Measurements from ENCODE around the gene CHST7. TPM values are rescaled to one million over a fixed set of nuclear protein-coding genes. Genes with fewer than 3 reads are reported as not detected.
A peak's percentile ranks its signal among the peaks of the same experiment; 100 is the strongest.

Gene CHST7
- total RNA-seq, 1 donor from 2014 or later = 1.9 TPM

GRCh38 chrX:46634577-46634976, 61.0 kb downstream of the CHST7 start:
- no peak overlapping the region for H3K27ac Mint-ChIP-seq (ENCODE audit: unreplicated experiment)
- H3K36me3 Mint-ChIP-seq (ENCODE audit: low read depth) = peaks cover 6% of the 10 kb centered on the region
- TF ChIP-seq CTCF (conservative IDR thresholded peaks at IDR 0.05) = no peak
- no peak for DNase-seq (ENCODE audit: low read depth, low spot score)
- peaks cover 6% of the 10 kb centered on the region for H3K9me3 Mint-ChIP-seq
- H3K4me3 Mint-ChIP-seq = no peak overlapping the region
- no peaks in the 10 kb centered on the region for H3K27me3 Mint-ChIP-seq (ENCODE audit: low read depth)
- no peaks in the 10 kb centered on the region for H3K4me1 Mint-ChIP-seq

- H3K4me3 Mint-ChIP-seq = no peak overlapping the region
- H3K4me1 Mint-ChIP-seq = no peaks in the 10 kb centered on the region
- H3K36me3 Mint-ChIP-seq (ENCODE audit: low read depth) = peaks cover 6% of the 10 kb centered on the region
- H3K27ac Mint-ChIP-seq (ENCODE audit: unreplicated experiment) = no peak overlapping the region
- DNase-seq (ENCODE audit: low read depth, low spot score) = no peak
- H3K27me3 Mint-ChIP-seq (ENCODE audit: low read depth) = no peaks in the 10 kb centered on the region
- peaks cover 6% of the 10 kb centered on the region for H3K9me3 Mint-ChIP-seq
- TF ChIP-seq CTCF (conservative IDR thresholded peaks at IDR 0.05) = no peak
Observed at GRCh38 chrX:46635186-46635585, 61.6 kb downstream of the CHST7 start.

GRCh38 chrX:46636223-46636622, 62.7 kb downstream of the CHST7 start:
- Mint-ChIP-seq H3K36me3 (ENCODE audit: low read depth) (peaks cover 3% of the 10 kb centered on the region), H3K9me3 (peaks cover 6% of the 10 kb centered on the region), H3K27ac (ENCODE audit: unreplicated experiment) (no peak overlapping the region)

GRCh38 chrX:46637938-46638337, 64.4 kb downstream of the CHST7 start:
- no peaks in the 10 kb centered on the region for H3K27me3 Mint-ChIP-seq (ENCODE audit: low read depth)
- no peak overlapping the region for H3K4me3 Mint-ChIP-seq
- no peak for TF ChIP-seq CTCF (conservative IDR thresholded peaks at IDR 0.05)
- DNase-seq (ENCODE audit: low read depth, low spot score) = no peak
- peaks cover under 1% of the 10 kb centered on the region for H3K9me3 Mint-ChIP-seq
- H3K4me1 Mint-ChIP-seq = no peaks in the 10 kb centered on the region
- no peak overlapping the region for H3K27ac Mint-ChIP-seq (ENCODE audit: unreplicated experiment)
- H3K36me3 Mint-ChIP-seq (ENCODE audit: low read depth) = peaks cover 4% of the 10 kb centered on the region

More at GRCh38 chrX:46636223-46636622, 62.7 kb downstream of the CHST7 start:
- no peak for DNase-seq (ENCODE audit: low read depth, low spot score)
- TF ChIP-seq CTCF (conservative IDR thresholded peaks at IDR 0.05) = no peak
- Mint-ChIP-seq H3K4me3 (no peak overlapping the region), H3K4me1 (no peaks in the 10 kb centered on the region), H3K27me3 (ENCODE audit: low read depth) (no peaks in the 10 kb centered on the region)

- Mint-ChIP-seq H3K4me3 (no peak overlapping the region), H3K9me3 (peaks cover 2% of the 10 kb centered on the region), H3K27me3 (ENCODE audit: low read depth) (no peaks in the 10 kb centered on the region), H3K36me3 (ENCODE audit: low read depth) (peaks cover 8% of the 10 kb centered on the region), H3K27ac (ENCODE audit: unreplicated experiment) (no peak overlapping the region), H3K4me1 (peaks cover 4% of the 10 kb centered on the region)
- no peak for DNase-seq (ENCODE audit: low read depth, low spot score)
- peak; percentile 40 for TF ChIP-seq CTCF (conservative IDR thresholded peaks at IDR 0.05)
Observed at GRCh38 chrX:46642145-46642544, 68.6 kb downstream of the CHST7 start.

GRCh38 chrX:46643636-46644035, 70.1 kb downstream of the CHST7 start:
- Mint-ChIP-seq H3K36me3 (ENCODE audit: low read depth) (peaks cover 10% of the 10 kb centered on the region), H3K27me3 (ENCODE audit: low read depth) (no peaks in the 10 kb centered on the region), H3K4me3 (no peak overlapping the region), H3K4me1 (peaks cover 16% of the 10 kb centered on the region), H3K27ac (ENCODE audit: unreplicated experiment) (no peak overlapping the region), H3K9me3 (peaks cover 6% of the 10 kb centered on the region)
- no peak for TF ChIP-seq CTCF (conservative IDR thresholded peaks at IDR 0.05)
- no peak for DNase-seq (ENCODE audit: low read depth, low spot score)
